Lower lobe of right lung (tissue), 2 donors: ENCODE measurements around the gene F13B. TPM values are rescaled to one million over a fixed set of nuclear protein-coding genes. Genes with fewer than 3 reads are reported as not detected.

Experiments used
- ATAC-seq, 2 donors: fragments of 200-7000 bp; cut with Tn5 transposase; one replicate each; pipeline ENCODE4 v1.9.1; 2020 to 2022; ENCODE audit warnings: mild to moderate bottlenecking in 2 of 2, moderate library complexity in 2 of 2
- DNase-seq: peaks from one replicate; pipeline ENCODE4 v3.0.0-alpha.2; 2020
- H3K27ac ChIP-seq: fragments of 200-600 bp; one replicate; pipeline ENCODE4 v1.8.0; 2022
- H3K27me3 ChIP-seq: fragments of 200-600 bp; one replicate; pipeline ENCODE4 v1.8.0; 2022; ENCODE audit warnings: low read depth
- H3K36me3 ChIP-seq: fragments of 200-600 bp; one replicate; pipeline ENCODE4 v1.8.0; 2022; ENCODE audit warnings: mild to moderate bottlenecking
- H3K4me1 ChIP-seq: fragments of 200-600 bp; one replicate; pipeline ENCODE4 v1.8.0; 2022
- H3K4me3 ChIP-seq: fragments of 200-600 bp; one replicate; pipeline ENCODE4 v1.8.0; 2022; ENCODE audit warnings: mild to moderate bottlenecking
- H3K9me3 ChIP-seq: fragments of 200-600 bp; one replicate; pipeline ENCODE4 v1.8.0; 2022
- intact Hi-C: fragments of 100-400 bp; cut with DNase I; formaldehyde crosslinking; loops from one replicate; pipeline ENCODE4 v1.11.0; 2022
- total RNA-seq: library from RNA; stranded (reverse); fragmentation: NEBNext Ultra II Directional; extraction: Animal tissue kit (Norgen Biotek cat#: 25700); gene quantifications from one replicate; pipeline ENCODE4 v1.2.1, GENCODE V29; 2021
- TF ChIP-seq, protein P1 (sequence below): fragments of 200-600 bp; IDR thresholded peaks from one replicate; pipeline ENCODE4 v1.8.0; 2022; ENCODE audit warnings: antibody characterized with exemption, mild to moderate bottlenecking
- donor health status: DM: no; HTN: yes; CAD: no; lungs with severe emphysema.

F13B gene
- total RNA-seq, 1 donor from 2014 or later = not detected

- intact Hi-C loops = no loop called here
- no peaks in the 10 kb centered on the region for H3K36me3 ChIP-seq
- no peaks in the 10 kb centered on the region for H3K4me1 ChIP-seq
- no peaks in the 10 kb centered on the region for H3K9me3 ChIP-seq
- DNase-seq = no peak
- no peak for ATAC-seq
- H3K27me3 ChIP-seq = no peaks in the 10 kb centered on the region
- no peak overlapping the region for H3K4me3 ChIP-seq
- no peak overlapping the region for H3K27ac ChIP-seq
- TF ChIP-seq, protein P1, sequence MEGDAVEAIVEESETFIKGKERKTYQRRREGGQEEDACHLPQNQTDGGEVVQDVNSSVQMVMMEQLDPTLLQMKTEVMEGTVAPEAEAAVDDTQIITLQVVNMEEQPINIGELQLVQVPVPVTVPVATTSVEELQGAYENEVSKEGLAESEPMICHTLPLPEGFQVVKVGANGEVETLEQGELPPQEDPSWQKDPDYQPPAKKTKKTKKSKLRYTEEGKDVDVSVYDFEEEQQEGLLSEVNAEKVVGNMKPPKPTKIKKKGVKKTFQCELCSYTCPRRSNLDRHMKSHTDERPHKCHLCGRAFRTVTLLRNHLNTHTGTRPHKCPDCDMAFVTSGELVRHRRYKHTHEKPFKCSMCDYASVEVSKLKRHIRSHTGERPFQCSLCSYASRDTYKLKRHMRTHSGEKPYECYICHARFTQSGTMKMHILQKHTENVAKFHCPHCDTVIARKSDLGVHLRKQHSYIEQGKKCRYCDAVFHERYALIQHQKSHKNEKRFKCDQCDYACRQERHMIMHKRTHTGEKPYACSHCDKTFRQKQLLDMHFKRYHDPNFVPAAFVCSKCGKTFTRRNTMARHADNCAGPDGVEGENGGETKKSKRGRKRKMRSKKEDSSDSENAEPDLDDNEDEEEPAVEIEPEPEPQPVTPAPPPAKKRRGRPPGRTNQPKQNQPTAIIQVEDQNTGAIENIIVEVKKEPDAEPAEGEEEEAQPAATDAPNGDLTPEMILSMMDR = no peak
Measured at GRCh38 chr1:197016751-197017150, 50.3 kb downstream of the F13B start.

GRCh38 chr1:197013234-197013633 is 53.8 kb downstream of the F13B start:
- no peaks in the 10 kb centered on the region for H3K36me3 ChIP-seq
- H3K4me3 ChIP-seq = no peak overlapping the region
- DNase-seq (no peak), ATAC-seq (no peak)
- TF ChIP-seq, protein P1 = no peak
- no peak overlapping the region for H3K27ac ChIP-seq
- no peaks in the 10 kb centered on the region for H3K4me1 ChIP-seq
- no peaks in the 10 kb centered on the region for H3K9me3 ChIP-seq
- intact Hi-C loops = no loop called here
- H3K27me3 ChIP-seq = no peaks in the 10 kb centered on the region

DNA sequence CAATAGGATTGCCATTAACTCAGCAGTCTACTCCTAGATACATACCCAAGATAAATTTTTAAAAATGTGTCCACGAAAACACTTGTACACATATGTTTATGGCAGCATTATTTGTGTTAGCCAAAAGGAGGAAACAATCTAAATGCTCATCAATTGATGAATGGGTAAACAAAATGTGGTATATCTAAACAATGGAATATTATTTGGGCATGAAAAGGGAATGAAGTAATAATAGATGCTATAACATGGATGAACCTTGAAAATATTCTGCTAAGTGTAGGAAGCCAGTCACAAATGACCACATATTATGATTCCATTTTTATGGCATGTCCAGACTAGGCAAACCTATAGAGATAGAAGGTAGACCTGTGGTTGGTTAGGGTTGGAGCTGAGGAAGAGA is 55.4 kb downstream of the F13B start:
- no peak for DNase-seq
- no peak overlapping the region for H3K27ac ChIP-seq
- TF ChIP-seq, protein P1 = no peak
- no peak for ATAC-seq
- H3K27me3 ChIP-seq = no peaks in the 10 kb centered on the region
- H3K4me3 ChIP-seq = no peak overlapping the region
- H3K36me3 ChIP-seq = no peaks in the 10 kb centered on the region
- no peaks in the 10 kb centered on the region for H3K4me1 ChIP-seq
- H3K9me3 ChIP-seq = no peaks in the 10 kb centered on the region
- intact Hi-C loops = no loop called here

DNA sequence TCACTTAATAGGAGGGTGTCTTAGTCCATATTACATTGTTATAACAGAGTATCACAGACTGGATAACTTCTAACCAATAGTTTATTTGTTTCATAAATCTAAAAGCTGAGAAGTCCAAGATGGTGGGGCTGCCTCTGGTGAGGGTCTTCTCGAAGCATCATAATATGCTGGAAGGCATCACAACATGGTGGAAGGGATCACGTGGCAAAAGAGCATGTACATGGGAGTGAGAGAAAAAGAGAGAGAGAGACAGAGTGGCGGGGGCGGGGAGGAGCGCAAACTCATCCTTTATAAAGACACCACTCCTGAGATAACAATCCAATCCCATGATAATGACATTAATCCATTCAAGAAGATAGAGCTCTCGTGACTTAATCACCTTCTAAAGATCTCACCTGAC is 58.2 kb downstream of the F13B start:
- DNase-seq (no peak), ATAC-seq (no peak)
- H3K4me1 ChIP-seq = no peaks in the 10 kb centered on the region
- TF ChIP-seq, protein P1 = no peak
- no peaks in the 10 kb centered on the region for H3K36me3 ChIP-seq
- H3K9me3 ChIP-seq = no peaks in the 10 kb centered on the region
- intact Hi-C loops = no loop called here
- H3K4me3 ChIP-seq = no peak overlapping the region
- no peaks in the 10 kb centered on the region for H3K27me3 ChIP-seq
- no peak overlapping the region for H3K27ac ChIP-seq

GRCh38 chr1:197003132-197003531 is 63.9 kb downstream of the F13B start:
- ATAC-seq (no peak), DNase-seq (no peak)
- no peaks in the 10 kb centered on the region for H3K27me3 ChIP-seq
- no peak overlapping the region for H3K4me3 ChIP-seq
- TF ChIP-seq, protein P1 = no peak
- intact Hi-C loops = no loop called here
- no peaks in the 10 kb centered on the region for H3K36me3 ChIP-seq
- no peaks in the 10 kb centered on the region for H3K9me3 ChIP-seq
- no peaks in the 10 kb centered on the region for H3K4me1 ChIP-seq
- no peak overlapping the region for H3K27ac ChIP-seq

GRCh38 chr1:197001828-197002227 is 65.2 kb downstream of the F13B start:
- no peak for ATAC-seq
- H3K4me1 ChIP-seq = no peaks in the 10 kb centered on the region
- TF ChIP-seq, protein P1 = no peak
- no peak for DNase-seq
- no peaks in the 10 kb centered on the region for H3K27me3 ChIP-seq
- H3K4me3 ChIP-seq = no peak overlapping the region
- no peaks in the 10 kb centered on the region for H3K9me3 ChIP-seq
- no peak overlapping the region for H3K27ac ChIP-seq
- intact Hi-C loops = no loop called here
- no peaks in the 10 kb centered on the region for H3K36me3 ChIP-seq
